SHP77 treated with DMSO at 0.1 percent for 48 hours (cell line): ENCODE data around the gene LIX1L.

Experiments used
- DNase-seq: peaks from one replicate; lab custom pipeline; 2025; lab: John Stamatoyannopoulos, UW

Gene LIX1L

DNA sequence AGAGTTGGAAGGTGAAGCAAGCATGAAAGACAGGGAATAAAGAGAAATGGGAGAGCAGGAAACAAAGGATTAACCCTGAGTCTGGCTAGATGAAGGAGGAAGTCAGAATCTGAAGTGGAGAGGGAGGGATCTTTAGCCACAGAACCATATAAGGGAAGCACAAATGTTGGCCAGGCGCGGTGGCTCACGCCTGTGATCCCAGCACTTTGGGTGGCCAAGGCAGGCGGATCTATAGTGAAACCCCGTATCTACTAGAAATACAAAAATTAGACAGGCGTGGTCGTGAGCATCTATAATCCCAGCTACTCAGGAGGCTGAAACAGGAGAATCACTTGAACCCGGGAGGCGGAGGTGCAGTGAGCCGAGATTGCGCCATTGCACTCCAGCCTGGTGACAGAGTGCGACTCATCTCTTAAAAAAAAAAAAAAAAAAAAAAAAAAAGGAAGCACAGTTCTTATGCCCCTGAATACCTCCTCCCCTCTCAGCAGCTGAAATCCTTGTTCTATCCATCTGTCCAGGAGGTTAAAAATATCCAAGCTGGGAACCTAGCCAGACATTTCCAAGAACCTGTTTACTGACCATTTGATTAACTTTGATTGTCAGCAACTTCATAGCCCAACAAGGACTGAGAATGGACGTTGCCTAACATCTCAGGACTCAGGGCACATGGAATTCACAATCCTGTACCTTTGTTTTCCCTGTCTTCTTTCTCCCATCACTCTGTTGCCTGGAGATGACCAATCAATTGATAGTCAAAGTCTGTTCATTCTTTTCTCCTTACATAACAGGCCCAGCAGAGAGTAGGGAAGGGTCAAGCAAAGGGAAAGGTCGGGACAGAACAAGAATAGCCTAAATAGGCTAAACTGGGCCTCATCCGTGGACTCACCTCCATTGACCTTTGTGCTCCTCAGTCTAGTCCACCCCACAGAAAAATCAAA is 28.0 kb upstream of the LIX1L start:
- peak; percentile 80 for DNase-seq

DNA sequence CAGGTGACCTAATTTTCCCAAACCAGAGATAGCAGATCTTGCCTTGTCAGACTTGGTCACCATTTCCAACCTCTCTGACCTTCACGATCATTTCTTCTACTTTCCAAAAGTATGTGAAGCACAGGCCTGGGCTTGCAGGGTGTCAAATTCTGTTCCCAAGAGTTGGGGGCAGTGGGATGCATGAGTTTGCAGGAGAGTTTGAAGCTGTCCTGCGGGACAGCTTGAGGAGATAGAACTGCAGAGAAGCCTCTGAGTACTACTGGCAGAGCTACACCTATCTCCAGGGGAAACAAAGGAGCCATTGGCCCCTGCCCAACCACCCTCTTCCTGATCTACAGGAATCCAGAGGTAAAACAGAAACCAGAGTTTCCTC is 27.3 kb upstream of the LIX1L start:
- no peak for DNase-seq

DNA sequence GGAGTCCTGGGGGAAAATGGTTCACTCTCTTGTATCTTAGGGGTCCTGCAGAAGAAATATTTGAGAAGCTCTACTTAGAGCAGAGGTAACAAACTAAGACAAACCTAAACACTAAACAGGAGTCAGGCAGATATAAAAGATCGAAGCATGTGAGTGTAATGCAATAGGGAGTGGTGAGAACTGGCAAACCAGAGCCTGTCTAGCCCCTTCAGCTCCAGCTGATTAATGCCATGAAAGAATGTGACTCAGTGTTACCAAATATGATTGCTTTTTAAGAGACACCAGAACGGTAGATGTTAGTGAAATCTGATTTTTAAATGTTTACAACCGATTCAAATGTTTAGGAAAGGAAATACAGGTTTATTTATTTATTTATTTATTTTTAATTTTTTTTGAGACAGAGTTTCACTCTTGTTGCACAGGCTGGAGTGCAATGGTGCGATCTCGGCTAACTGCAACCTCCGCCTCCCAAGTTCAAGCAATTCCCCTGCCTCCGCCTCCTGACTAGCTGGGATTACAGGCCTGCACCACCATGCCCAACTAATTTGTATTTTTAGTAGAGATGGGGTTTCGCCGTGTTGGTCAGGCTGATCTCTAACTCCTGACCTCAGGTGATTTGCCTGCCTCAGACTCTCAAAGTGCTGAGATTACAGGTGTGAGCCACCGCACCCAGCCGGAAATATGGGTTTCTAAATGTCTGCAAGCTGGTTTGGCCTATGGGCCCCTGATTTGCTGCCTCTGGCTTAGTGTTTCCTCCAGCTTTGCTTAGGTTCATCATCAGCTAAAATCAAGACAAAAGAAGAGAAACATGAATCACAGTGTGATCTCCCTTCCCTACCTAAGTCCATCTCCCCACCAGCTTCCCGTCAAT is 26.4 kb upstream of the LIX1L start:
- DNase-seq = no peak

DNA sequence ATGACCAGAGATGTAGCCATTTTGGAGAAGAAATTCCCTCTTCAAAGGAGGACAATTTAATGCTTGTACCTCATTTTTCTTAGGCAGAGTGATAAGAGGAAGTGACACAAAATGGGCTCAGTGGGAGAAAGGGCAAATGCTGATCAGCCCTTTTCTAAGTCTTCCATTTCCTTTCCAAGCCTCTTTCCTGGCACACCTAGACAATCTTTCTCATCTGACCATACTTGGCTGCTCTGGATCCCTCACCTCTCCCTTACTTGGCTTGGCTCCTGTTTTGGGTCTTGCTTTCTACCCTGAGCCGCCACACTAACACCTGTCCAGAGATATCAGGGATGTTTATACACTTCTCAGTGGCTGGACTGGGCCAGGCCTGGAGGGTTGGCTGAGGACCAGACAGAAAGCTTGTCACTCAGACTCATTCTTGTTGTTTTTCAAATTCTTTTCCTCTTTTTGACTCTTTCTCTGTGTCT is 25.4 kb upstream of the LIX1L start:
- no peak for DNase-seq

DNA sequence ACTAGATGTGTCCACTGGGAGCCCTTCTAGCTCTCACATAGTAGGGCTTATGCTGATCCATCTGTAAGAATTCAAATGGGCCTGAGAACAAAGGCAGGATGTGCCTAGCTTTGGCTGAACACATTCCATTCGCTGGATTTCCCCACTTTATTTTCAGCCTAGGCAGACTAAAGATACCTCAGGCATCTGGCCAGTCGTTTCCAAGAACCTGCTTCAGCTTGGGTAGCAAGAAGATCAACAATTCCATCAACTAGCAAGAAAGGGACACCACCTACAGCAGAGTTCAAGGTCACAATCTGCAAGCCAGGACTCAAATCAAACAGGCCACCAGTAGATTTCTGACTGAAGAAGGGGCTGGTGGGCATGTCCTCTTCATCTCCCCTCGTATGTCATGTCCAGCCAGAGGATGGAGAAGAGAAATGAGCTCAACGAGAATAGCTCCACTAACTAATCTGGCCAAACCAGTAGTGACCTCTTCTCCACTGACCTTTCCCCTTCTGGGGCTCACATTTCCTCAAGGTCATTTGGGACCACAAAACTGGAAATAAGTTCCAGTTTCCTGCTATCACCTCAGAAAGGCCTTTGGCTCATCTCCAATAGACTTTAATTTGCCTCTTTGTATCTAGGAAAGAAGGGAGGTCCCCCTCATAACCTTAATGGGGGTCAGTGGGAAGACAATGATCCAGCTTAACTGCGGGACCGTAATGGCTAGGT is 24.4 kb upstream of the LIX1L start:
- DNase-seq = no peak

DNA sequence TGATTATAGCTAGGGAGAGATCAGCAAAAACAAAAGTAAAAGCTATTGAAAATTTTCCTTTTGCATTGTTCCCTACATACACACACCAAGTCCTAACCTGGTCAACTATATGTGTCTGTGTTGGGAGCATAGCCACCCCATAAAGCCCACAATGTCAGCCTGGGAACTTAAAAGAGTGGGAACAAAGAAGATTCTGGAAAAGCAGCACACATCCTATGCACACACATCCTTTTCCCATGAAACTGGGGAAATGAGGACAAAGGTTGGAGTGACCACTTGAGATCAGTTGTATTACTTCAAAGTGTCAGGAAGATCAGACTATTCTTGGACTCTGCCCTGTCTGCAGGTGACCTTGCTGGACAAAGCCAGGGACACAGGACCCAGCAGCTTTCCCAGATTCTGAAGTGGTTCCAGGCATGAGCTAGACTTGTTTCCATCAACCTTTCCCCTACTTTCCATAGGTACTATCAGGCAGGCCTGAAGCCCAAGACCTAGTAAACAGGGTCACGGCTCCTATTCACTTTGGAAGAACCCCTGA is 22.7 kb upstream of the LIX1L start:
- DNase-seq = no peak

DNA sequence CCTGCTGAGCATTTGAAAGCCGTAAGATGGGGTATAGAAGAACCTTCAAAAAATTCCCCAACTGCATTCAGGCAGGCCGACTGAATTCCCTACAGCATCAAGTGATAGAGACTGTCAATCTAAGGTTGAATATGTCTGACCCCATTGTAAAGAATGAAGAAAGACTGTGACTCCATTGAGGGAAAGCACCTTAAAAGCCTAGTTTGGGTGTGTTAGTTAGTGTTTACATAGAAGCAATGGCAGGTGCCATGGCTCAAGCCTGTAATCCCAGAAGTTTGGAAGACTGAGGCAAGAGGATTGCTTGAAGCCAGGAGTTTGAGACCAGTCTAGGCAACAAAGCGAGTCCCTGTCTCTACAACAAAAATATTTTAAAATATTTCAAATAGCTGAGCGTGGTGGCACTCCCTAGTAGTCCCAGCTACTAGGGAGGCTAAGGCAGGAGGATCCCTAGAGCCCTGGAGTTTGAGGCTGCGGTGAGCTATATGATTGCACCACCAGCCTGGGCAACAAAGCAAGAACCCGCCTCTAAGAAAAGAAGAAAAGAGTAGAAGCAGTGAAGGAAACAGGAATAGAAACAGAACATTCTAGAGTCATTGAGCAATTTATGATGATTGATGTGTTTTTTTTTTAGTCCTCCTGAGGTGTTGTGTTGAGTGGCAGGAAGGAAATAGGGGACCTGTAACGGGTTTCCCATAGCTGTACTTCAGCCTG is 22.1 kb upstream of the LIX1L start:
- no peak for DNase-seq

DNA sequence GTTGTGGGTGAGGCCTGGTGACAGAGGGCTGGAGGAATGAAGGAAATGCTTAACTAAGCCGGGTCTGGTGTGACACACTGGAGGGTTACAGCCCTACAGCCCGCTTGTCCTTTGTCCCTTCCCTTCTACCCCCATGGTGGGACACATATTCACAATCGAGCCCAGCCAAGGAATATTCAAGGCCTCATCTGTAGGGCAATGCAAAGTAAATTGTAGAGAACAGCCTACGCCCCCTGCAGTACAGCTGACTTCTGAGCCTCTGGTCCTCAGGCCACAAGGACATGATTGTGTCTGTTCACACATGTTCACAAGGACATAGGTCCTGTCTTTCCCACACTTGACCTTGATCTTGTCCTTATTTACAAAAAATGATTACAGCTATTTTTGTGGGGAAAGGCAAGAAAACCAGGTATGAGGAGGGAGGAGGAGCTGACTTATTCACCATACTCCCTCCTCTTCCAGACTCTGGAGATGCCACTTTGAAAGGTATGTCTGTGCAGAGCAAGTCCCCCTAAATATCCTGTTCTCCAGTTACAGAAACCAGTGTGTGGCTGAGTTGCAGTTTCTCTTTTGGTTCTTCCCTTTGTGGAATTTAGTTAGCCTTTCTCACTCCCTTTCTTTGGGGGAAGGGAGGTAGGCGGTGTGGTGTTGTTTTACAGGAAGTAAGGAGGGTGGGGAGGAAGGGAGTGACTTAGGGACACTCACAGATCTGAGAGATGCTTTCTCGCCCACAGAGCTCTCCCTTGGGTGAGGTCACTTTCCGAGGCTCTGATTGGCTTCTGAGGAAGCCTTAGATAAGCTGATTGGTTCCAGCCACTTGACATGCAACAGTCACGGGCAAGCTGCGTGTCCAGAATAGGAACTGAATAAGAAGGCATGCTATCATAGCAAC is 21.3 kb upstream of the LIX1L start:
- DNase-seq = peak; percentile 99

DNA sequence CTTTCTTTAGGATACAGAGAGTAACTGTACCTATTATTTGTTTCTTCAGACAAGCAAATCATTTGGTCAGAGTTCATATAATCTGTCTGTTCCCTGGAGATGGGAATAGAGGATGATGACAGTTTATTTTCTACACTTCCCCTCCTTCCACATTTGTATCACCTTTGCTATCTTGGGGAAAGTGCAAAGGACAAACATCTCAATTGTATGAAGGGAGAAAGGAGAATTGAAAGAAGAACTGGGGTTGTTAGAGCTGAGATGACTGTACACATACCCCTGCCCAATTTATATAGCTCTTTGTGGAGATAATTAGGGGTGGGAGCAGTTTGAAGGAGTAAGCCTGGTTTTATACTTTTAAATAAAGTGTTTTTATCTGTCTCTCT is 20.6 kb upstream of the LIX1L start:
- no peak for DNase-seq

DNA sequence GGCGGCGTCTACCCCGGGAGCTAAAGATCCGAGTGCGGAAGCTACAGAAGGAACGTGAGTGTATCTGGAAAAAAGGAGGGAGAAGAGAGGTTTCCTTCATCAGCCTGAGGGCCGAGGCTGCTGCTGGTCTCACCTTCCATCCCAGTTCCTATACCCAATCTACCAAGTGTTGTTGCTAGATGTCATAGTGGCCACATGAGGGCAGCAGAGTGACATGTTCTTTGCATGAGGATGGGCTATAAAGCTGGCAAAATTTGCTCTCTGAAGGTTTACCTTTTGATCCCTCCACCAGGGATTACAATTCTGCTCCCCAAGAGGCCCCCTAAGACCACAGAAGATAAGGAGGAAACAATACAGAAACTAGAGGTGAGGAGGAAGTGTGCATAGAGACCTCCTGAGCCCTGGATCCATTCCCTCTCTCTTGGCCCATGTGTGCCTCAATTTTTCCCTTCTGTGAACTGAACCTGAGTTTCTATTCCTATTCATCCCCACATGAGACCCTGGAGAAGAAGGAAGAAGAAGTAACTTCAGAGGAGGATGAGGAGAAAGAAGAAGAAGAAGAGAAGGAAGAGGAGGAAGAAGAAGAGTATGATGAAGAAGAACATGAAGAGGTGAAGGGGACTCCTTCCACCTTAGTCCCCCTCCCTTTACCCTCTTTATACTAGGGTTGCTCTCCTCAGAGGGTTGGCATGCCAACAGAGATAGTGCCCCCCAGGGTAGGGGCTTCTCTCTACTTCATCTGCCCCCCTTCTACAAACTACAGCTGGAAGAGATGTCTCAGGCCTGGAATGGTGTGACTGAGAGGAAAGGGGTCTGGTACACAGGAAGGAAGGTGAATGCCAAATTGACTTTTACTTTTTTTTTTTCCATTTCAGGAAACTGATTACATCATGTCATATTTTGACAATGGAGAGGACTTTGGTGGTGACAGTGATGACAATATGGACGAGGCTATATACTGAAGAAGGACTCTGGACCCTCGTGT is 20.0 kb upstream of the LIX1L start:
- DNase-seq = peak; percentile 84

DNA sequence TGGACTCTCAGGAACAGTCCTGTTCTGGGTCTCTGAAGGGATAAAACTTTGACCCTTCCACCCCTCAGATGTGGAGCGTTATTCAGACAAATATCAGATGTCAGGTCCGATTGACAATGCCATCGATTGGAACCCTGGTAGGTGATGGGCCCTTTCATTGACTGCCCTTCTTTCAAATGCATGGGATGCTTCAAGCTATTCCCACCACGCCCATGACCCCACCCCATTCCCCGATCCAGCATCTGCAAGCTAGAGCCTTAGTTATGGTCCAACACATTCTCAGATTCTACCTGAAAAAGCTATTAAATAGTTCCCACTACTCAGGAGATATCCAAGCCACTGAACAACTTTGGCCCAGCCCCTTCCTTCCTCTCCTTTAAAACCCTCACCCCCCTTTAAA is 19.2 kb upstream of the LIX1L start:
- DNase-seq = no peak

DNA sequence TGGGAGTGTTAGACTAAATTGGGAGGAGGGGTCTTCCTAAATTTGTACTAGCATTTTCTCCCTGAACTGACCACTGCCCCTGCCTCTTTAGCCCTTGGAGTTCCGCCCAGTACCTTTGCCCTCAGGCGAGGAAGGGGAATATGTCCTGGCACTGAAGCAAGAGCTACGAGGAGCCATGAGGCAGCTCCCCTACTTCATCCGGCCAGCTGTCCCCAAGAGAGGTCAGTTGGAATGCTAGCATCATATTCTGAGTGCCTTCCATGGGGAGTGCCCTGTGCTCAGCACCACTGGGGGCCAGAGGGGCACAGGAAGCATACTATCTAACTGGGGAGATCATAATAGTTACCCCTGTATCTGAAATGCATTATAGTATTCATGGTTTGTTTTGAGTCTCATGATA is 17.4 kb upstream of the LIX1L start:
- DNase-seq = no peak

DNA sequence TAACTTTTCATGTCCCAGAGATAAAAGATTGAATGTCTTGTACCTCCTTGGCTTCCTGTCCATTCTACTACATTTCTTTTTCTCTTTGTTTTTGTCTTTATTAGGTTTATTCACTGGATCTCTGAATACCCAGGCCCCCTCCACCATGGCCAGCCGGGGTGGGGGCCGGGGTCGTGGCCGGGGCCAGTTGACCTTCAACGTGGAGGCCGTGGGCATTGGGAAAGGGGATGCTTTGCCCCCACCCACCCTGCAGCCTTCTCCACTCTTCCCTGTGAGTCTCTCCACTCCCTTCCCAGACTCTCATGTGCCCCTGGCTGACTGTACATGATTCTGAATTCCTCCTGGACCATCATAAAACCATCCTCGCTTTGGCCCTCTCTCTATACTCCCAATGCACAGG is 16.9 kb upstream of the LIX1L start:
- DNase-seq = no peak

DNA sequence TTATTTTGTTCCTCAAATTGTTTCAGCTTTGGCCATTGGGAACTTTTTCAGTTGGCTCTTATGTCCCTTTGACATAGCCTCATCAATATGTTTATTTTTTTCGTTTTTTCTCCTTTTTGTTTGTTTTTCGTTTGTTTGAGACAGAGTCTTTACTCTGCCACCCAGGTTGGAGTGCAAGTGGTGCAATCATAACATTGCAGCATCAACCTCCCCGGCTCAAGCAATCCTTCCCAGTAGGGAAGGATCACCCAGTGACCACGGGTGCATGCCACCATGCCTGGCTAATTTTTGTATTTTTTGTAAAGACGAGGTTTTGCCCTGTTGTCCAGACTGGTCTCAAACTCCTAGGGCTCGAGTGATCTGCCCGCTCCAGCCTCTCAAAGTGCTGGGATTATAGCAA is 14.8 kb upstream of the LIX1L start:
- no peak for DNase-seq

DNA sequence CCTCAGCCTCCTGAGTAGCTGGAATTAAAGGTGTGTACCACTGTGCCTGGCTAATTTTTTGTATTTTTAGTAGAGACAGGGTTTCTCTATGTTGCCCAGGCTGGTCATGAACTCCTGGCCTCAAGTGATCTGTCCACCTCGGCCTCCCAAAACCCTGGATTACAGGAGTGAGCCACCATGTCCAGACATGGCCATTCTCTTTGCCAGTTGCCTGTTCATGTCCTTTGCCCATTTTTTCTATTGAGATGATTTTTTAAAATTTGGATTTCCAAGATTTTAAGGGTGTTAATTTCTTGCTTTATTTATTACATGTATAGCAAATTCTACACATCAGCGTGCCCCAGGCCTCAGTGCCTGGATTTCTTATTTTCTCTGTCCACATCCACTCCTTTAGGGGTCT is 9.5 kb upstream of the LIX1L start:
- no peak for DNase-seq

DNA sequence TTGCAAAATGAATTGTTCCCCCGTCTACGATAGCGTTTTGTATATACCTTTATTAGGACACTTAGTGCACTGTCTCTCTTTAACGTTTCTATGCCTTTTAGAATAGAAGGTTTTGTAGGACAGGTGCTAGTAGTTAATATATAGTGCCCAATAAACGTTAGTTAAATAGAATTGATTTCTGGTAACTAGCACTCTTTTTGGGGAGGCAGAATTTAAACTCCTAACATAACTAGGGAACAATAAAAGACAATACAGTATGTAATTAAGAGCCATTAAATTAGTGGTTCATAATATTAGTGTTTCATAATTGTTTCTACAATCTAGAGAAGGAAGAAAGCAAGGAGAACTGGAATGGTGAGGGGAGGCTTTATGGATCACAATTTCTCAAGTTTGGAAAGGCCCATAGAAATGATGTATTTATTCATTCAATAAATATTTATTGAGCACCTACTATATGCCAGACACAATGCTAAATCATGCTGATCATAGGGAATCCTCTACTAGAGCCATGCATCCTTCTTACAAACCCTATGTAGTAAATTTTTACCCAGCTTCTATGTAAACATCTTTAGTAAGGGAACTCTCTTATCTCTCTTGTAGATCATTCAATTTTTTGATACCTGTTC is 7.4 kb upstream of the LIX1L start:
- no peak for DNase-seq

DNA sequence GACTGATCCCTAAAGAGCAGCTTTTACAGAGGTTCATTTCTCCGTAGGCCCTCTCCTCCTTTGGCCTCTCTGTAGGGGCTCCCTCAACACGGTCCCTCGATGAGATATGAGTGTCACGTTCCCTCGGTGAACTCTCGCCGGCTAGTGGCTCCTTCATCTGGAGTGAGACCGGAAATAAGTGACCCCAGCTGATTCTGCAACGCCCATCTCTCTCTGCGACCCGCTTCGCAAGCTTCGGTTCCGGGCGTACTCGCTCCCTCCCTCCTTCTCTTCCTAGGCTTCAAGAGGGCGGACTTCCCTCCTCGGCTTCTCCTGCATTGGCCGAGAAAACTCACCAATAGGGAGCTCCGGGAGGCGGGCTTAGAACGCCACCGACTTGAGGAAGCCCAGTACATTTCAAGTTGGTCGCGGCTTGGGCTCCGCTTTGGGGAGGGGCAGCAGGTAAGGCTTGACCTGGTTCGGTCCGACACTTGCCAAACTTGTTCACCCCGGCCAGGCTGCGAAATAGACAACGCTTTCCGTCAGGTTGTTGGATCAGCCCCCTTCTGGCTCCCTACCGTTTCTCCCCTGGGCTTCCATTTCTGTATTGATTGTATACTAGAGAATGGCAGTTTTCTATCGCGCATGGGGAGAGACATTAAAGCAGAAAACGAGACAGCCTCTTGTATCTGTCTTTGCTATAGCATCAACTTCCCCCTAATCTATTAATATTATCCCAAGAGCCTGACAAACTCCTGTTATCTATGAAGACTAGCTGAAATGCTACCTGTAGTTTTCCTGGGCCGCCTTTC is 6.7 kb upstream of the LIX1L start, which contains the start of the genes ANKRD34A and POLR3GL:
Gene ANKRD34A (minus strand): TSS at position 248 of the 791 bp plus-strand sequence. CDS start 2,816 bp downstream, outside the sequence.
Gene POLR3GL (plus strand): TSS at position 363 of the 791 bp plus-strand sequence. CDS start 10,176 bp downstream, outside the sequence.
- peak; percentile 98 for DNase-seq
